Neural progenitor cell (in vitro differentiated cells): Measurements from ENCODE around the gene P4HA3.

Experiments
- CTCF ChIP-seq: fragments of 200-600 bp; sonication (generic); IDR thresholded peaks from 2 replicates; pipeline ENCODE4 v1.5.1; 2017; ENCODE audit warnings: antibody characterized with exemption, mild to moderate bottlenecking
- EZH2 ChIP-seq: fragments of 200-600 bp; sonication (generic); IDR thresholded peaks from 2 replicates; pipeline ENCODE4 v1.6.1; 2017; ENCODE audit warnings: antibody characterized with exemption, mild to moderate bottlenecking, moderate library complexity
- EZH2phosphoT487 ChIP-seq: fragments of 200-600 bp; sonication (generic); IDR thresholded peaks from 2 replicates; pipeline ENCODE4 v1.6.1; 2017; ENCODE audit warnings: antibody characterized with exemption

GRCh38 chr11:74233683-74234082, 77.8 kb downstream of the P4HA3 start:
- no peak for TF ChIP-seq CTCF
- TF ChIP-seq EZH2: no peak
- no peak for TF ChIP-seq EZH2phosphoT487
